Retinal pigment epithelial cell (primary cell): ENCODE data around the gene MIGA1.
A peak's percentile ranks its signal among the peaks of the same experiment; 100 is the strongest.
"Not testable (repeated sequence)": the region's sequence is repeated elsewhere in the genome, so short reads cannot be mapped to it uniquely, and the experiment has no call there.

Source experiments
- DNase-seq: peaks from one replicate; pipeline ENCODE4 v3.0.0-alpha.2; 2010; ENCODE audit warnings: low read depth
- H3K4me3 ChIP-seq: 2 replicates; pipeline ENCODE4 v1.5.1; 2011; ENCODE audit warnings: mild to moderate bottlenecking, low read length, control low read depth, moderate library complexity
- CTCF ChIP-seq: conservative IDR thresholded peaks from 2 replicates; pipeline ENCODE4 v1.5.1; 2011; ENCODE audit warnings: low read depth, low read length, control low read depth, inconsistent platforms

MIGA1 gene

GRCh38 chr1:77779529-77780281, at the start of gene MIGA1:
Gene MIGA1, plus strand, starts transcription at chr1:77779649. Its CDS starts 3,604 bp downstream, at chr1:77783253.
- H3K4me3 ChIP-seq: peak within 1 kb of the TSS; percentile 93
- TF ChIP-seq CTCF: no peak
- DNase-seq: peak; percentile 72

GRCh38 chr1:77732090-77732489, 47.4 kb upstream of the MIGA1 start:
- no peak overlapping the region for H3K4me3 ChIP-seq
- TF ChIP-seq CTCF: no peak
- no peak for DNase-seq

- no peak for DNase-seq
- H3K4me3 ChIP-seq: no peak overlapping the region
- no peak for TF ChIP-seq CTCF
Observed at GRCh38 chr1:77739235-77739634, 40.2 kb upstream of the MIGA1 start.

- no peak for DNase-seq
- TF ChIP-seq CTCF: no peak
- H3K4me3 ChIP-seq: no peak overlapping the region
Observed at GRCh38 chr1:77741316-77741715, 38.1 kb upstream of the MIGA1 start.

GRCh38 chr1:77742011-77742555, 37.4 kb upstream of the MIGA1 start:
- no peak for DNase-seq
- TF ChIP-seq CTCF: no peak
- H3K4me3 ChIP-seq: no peak overlapping the region

- TF ChIP-seq CTCF: no peak
- H3K4me3 ChIP-seq: no peak overlapping the region
- no peak for DNase-seq
Observed at GRCh38 chr1:77744576-77744975, 34.9 kb upstream of the MIGA1 start.

GRCh38 chr1:77749489-77749888, 30.0 kb upstream of the MIGA1 start:
- not testable (repeated sequence) for H3K4me3 ChIP-seq, DNase-seq
